ENCODE data around the gene NTMT2.

Gene NTMT2

GRCh38 chr1:170213596-170213995 is 67.8 kb downstream of the NTMT2 start:
- DNase-seq: no peak

GRCh38 chr1:170214117-170215032 is 68.6 kb downstream of the NTMT2 start:
- no peak for DNase-seq

- DNase-seq: no peak
Measured at GRCh38 chr1:170215072-170215885, 69.5 kb downstream of the NTMT2 start.

- no peak for DNase-seq
Measured at GRCh38 chr1:170217517-170218256, 71.9 kb downstream of the NTMT2 start.

- no peak for DNase-seq
Measured at GRCh38 chr1:170218257-170218650, 72.5 kb downstream of the NTMT2 start.
